ENCODE data around the gene RPLP1.

DNA sequence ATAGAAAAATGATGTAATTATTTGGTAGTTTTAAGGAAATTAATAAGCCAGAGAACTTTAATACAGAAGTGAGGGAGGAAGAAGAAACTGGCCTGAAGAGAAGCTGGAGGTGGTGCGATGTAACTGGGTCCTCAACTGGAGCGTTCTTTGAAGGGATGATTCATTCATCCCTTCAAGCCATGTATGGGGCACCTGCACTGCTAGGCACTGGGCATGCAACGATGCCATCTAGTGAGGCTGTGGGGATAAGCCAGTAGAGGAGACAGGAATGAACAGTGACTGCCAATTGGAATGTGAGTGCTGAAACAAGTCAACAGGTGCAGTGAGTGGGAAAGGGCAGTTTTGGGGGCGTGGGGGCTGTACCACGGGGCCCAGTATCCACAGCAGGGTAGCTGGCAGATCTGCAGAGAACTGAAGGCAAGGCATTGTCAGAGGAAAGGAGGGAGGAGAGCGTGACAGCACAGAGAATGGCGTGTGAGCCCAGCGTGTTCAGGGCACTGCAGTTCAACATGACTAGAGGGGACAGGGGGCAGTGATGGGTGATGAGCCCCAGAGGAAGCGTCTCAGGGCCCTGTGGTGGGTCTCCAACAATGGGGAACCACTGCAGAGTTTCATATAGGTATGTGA is 42.3 kb upstream of the RPLP1 start:
- TF ChIP-seq ZNF274 (IDR thresholded peaks at IDR 0.05; ENCODE audit: low read length) = no peak
- TF ChIP-seq ZNF274 (tag by site-specific recombination; IDR thresholded peaks at IDR 0.05; ENCODE audit: borderline replicate concordance) = no peak
- TF ChIP-seq CTCF (tag by site-specific recombination; IDR thresholded peaks at IDR 0.05) = peak; percentile 94
- TF ChIP-seq REST (tag by site-specific recombination; IDR thresholded peaks at IDR 0.05) = no peak

All from HEK293 (cell line).